HEK293T (cell line): ENCODE data around the gene LTB4R.

Experiments used
- ARNT ChIP-seq: fragments of 450-650 bp; IDR thresholded peaks from 2 replicates; pipeline ENCODE4 v1.6.1; 2017; ENCODE audit warnings: mild to moderate bottlenecking
- BHLHE40 ChIP-seq: fragments of 450-650 bp; IDR thresholded peaks from 2 replicates; pipeline ENCODE4 v1.6.1; 2016; ENCODE audit warnings: mild to moderate bottlenecking, moderate library complexity, borderline replicate concordance
- CTBP1 ChIP-seq: fragments of 450-650 bp; IDR thresholded peaks from 2 replicates; pipeline ENCODE4 v1.6.1; 2016; ENCODE audit warnings: borderline replicate concordance
- ELF4 ChIP-seq: fragments of 450-650 bp; IDR thresholded peaks from 2 replicates; pipeline ENCODE4 v1.6.1; 2017; ENCODE audit warnings: antibody characterized with exemption
- FOXK2 ChIP-seq: fragments of 450-650 bp; IDR thresholded peaks from 2 replicates; pipeline ENCODE4 v1.6.1; 2016; ENCODE audit warnings: mild to moderate bottlenecking
- FOXM1 ChIP-seq: fragments of 450-650 bp; IDR thresholded peaks from 2 replicates; pipeline ENCODE4 v1.6.1; 2017; ENCODE audit warnings: mild to moderate bottlenecking, borderline replicate concordance
- NFRKB ChIP-seq: fragments of 450-650 bp; IDR thresholded peaks from 2 replicates; pipeline ENCODE4 v1.6.1; 2016; ENCODE audit warnings: mild to moderate bottlenecking, moderate library complexity
- PKNOX1 ChIP-seq: fragments of 450-650 bp; IDR thresholded peaks from 2 replicates; pipeline ENCODE4 v1.6.1; 2016
- TARDBP ChIP-seq: fragments of 450-650 bp; IDR thresholded peaks from 2 replicates; pipeline ENCODE4 v1.6.1; 2016
- ZNF384 ChIP-seq: fragments of 450-650 bp; IDR thresholded peaks from 2 replicates; pipeline ENCODE4 v1.6.1; 2016

- TF ChIP-seq ZNF384 (no peak), NFRKB (no peak), BHLHE40 (no peak), FOXK2 (no peak), FOXM1 (no peak), PKNOX1 (no peak), ARNT (no peak), ELF4 (no peak), TARDBP (no peak), CTBP1 (no peak)
Observed at GRCh38 chr14:24282736-24283135, 28.6 kb upstream of the LTB4R start.
